ENCODE results near the gene ANGPTL7. TPM values are rescaled to one million over a fixed set of nuclear protein-coding genes. Genes with fewer than 3 reads are reported as not detected.
"Not testable (repeated sequence)": the region's sequence is repeated elsewhere in the genome, so short reads cannot be mapped to it uniquely, and the experiment has no call there.

ANGPTL7 gene
- total and polyA plus RNA-seq, 4 experiments from 2014 or later: not detected

GRCh38 chr1:11178021-11179015, 10.8 kb upstream of the ANGPTL7 start:
- no peaks in the 10 kb centered on the region for H3K27me3 Mint-ChIP-seq
- Histone ChIP-seq H3K4me1 (ENCODE audit: insufficient read depth, low read length) (no peaks in the 10 kb centered on the region), H3K27me3 (ENCODE audit: insufficient read depth, low read length) (no peaks in the 10 kb centered on the region), H3K36me3 (ENCODE audit: insufficient read depth, low read length) (peaks cover 22% of the 10 kb centered on the region), H3K27ac (ENCODE audit: low read depth, low read length) (no peak overlapping the region), H3K9me3 (ENCODE audit: control insufficient read depth in 1 of 2, low read length in 2 of 2) (no peaks in the 10 kb centered on the region), H3K4me3 (ENCODE audit: low read length in 2 of 2) (no peak overlapping the region)
- H3K27ac Mint-ChIP-seq: peak overlapping the region in 1 of 7 donors; percentile 9
- no peak for DNase-seq
- H3K4me1 Mint-ChIP-seq: peaks cover 0 to 1% (median 0%) of the 10 kb centered on the region in 4 donors
- POLR2A ChIA-PET (ENCODE audit: partially characterized antibody): no interaction called here
- H3K36me3 Mint-ChIP-seq: peaks cover 24 to 66% of the 10 kb centered on the region in 2 donors
- intact Hi-C loops (cut with micrococcal nuclease): no loop called here
- H3K4me3 Mint-ChIP-seq: no peak overlapping the region
- no peaks in the 10 kb centered on the region for H3K9me3 Mint-ChIP-seq
- CTCF ChIA-PET (ENCODE audit: partially characterized antibody): interaction anchor here (0.6 to 1.2 kb wide), 2 partner anchors 36 to 142 kb away, joined by 3 read pairs; no protein-coding TSS in a partner anchor

DNA sequence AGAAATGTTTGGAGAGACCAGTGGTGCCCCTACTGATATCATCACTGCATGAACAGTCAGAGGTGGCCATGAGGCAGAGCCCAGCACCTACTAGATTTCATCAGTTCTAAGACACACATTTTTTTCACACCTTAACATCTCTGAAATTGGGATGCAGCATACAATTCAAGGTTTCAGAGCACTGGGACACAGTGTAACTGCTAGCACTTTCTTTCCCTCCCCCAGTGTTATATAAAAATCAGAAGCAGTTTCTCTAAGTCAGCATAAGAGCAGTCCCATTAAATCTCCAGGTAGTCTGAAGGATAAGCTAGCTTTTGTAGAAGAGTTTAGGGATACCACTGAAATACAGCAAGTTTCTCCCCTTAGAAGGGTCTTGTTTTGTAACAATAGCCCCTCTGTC, 10.0 kb upstream of the ANGPTL7 start:
- Mint-ChIP-seq H3K4me3 (no peak overlapping the region), H3K27ac (no peak overlapping the region), H3K36me3 (peaks cover 23 to 64% of the 10 kb centered on the region in 2 donors), H3K4me1 (no peaks in the 10 kb centered on the region), H3K27me3 (no peaks in the 10 kb centered on the region), H3K9me3 (no peaks in the 10 kb centered on the region)
- Histone ChIP-seq H3K9me3 (ENCODE audit: control insufficient read depth in 1 of 2, low read length in 2 of 2) (no peaks in the 10 kb centered on the region), H3K4me3 (ENCODE audit: low read length in 2 of 2) (no peak overlapping the region), H3K27me3 (ENCODE audit: insufficient read depth, low read length) (no peaks in the 10 kb centered on the region), H3K27ac (ENCODE audit: low read depth, low read length) (no peak overlapping the region), H3K4me1 (ENCODE audit: insufficient read depth, low read length) (no peaks in the 10 kb centered on the region), H3K36me3 (ENCODE audit: insufficient read depth, low read length) (peaks cover 22% of the 10 kb centered on the region)
- CTCF ChIA-PET (ENCODE audit: partially characterized antibody): interaction anchor here (0.6 to 1.2 kb wide), 2 partner anchors 37 to 143 kb away, joined by 3 read pairs; no protein-coding TSS in a partner anchor
- DNase-seq: no peak
- POLR2A ChIA-PET (ENCODE audit: partially characterized antibody): no interaction called here
- intact Hi-C loops (cut with micrococcal nuclease): no loop called here

DNA sequence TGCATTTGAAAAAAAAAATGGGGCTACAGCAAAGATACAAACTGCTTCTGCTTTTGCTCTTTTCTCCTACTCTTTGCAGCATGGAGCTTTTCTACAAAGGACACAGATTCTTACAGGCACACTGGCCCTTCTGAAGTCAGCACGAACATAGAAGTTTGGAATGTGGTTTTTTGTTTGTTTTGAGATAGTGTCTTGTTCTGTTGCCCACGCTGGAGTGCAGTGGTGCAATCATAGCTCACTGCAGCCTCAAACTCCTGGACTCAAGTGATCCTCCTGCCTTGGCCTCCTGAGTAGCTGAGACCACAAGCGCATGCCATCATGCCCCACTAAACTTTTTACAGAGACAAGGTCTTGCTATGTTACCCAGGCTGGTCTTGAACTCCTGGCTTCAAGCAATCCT, 9.4 kb upstream of the ANGPTL7 start:
- H3K4me3 ChIP-seq (ENCODE audit: low read length in 2 of 2); H3K4me1 ChIP-seq (ENCODE audit: insufficient read depth, low read length); DNase-seq; H3K9me3 ChIP-seq (ENCODE audit: control insufficient read depth in 1 of 2, low read length in 2 of 2); H3K27me3 Mint-ChIP-seq; H3K27ac ChIP-seq (ENCODE audit: low read depth, low read length); H3K27me3 ChIP-seq (ENCODE audit: insufficient read depth, low read length); H3K4me1 Mint-ChIP-seq; H3K9me3 Mint-ChIP-seq; H3K4me3 Mint-ChIP-seq; intact Hi-C loops (cut with micrococcal nuclease): not testable (repeated sequence)
- Mint-ChIP-seq H3K27ac (peak overlapping the region in 1 of 7 donors; percentile 63), H3K36me3 (peaks cover 26 to 65% of the 10 kb centered on the region in 2 donors)
- H3K36me3 ChIP-seq (ENCODE audit: insufficient read depth, low read length): peaks cover 22% of the 10 kb centered on the region
- CTCF ChIA-PET (ENCODE audit: partially characterized antibody): interaction anchor here (0.7 to 1.2 kb wide), 2 partner anchors 38 to 142 kb away, joined by 3 read pairs; no protein-coding TSS in a partner anchor
- POLR2A ChIA-PET (ENCODE audit: partially characterized antibody): interaction anchor here (0.6 kb wide), 1 partner anchor 8 kb away, joined by 3 read pairs; no protein-coding TSS in a partner anchor

GRCh38 chr1:11180342-11180744, 8.8 kb upstream of the ANGPTL7 start:
- H3K4me1 Mint-ChIP-seq: peaks cover 0 to 3% (median 0%) of the 10 kb centered on the region in 4 donors
- ChIA-PET CTCF (ENCODE audit: partially characterized antibody) (interaction anchor here (0.7 kb wide), 1 partner anchor 142 kb away, joined by 3 read pairs; no protein-coding TSS in a partner anchor), POLR2A (ENCODE audit: partially characterized antibody) (no interaction called here)
- H3K4me3 ChIP-seq (ENCODE audit: low read length in 2 of 2): no peak overlapping the region
- intact Hi-C loops (cut with micrococcal nuclease): no loop called here
- H3K9me3 Mint-ChIP-seq: no peaks in the 10 kb centered on the region
- no peaks in the 10 kb centered on the region for H3K9me3 ChIP-seq (ENCODE audit: control insufficient read depth in 1 of 2, low read length in 2 of 2)
- no peak overlapping the region for H3K27ac ChIP-seq (ENCODE audit: low read depth, low read length)
- H3K27me3 ChIP-seq (ENCODE audit: insufficient read depth, low read length): no peaks in the 10 kb centered on the region
- H3K4me3 Mint-ChIP-seq: no peak overlapping the region
- H3K27me3 Mint-ChIP-seq: no peaks in the 10 kb centered on the region
- no peaks in the 10 kb centered on the region for H3K4me1 ChIP-seq (ENCODE audit: insufficient read depth, low read length)
- H3K36me3 Mint-ChIP-seq: peaks cover 32 to 68% of the 10 kb centered on the region in 2 donors
- peaks cover 22% of the 10 kb centered on the region for H3K36me3 ChIP-seq (ENCODE audit: insufficient read depth, low read length)
- DNase-seq: no peak
- no peak overlapping the region for H3K27ac Mint-ChIP-seq

GRCh38 chr1:11182884-11183283, 6.3 kb upstream of the ANGPTL7 start:
- peaks cover 22% of the 10 kb centered on the region for H3K36me3 ChIP-seq (ENCODE audit: insufficient read depth, low read length)
- no peaks in the 10 kb centered on the region for H3K9me3 ChIP-seq (ENCODE audit: control insufficient read depth in 1 of 2, low read length in 2 of 2)
- H3K4me3 Mint-ChIP-seq: no peak overlapping the region
- H3K27ac Mint-ChIP-seq: no peak overlapping the region
- no peak overlapping the region for H3K27ac ChIP-seq (ENCODE audit: low read depth, low read length)
- H3K4me1 ChIP-seq (ENCODE audit: insufficient read depth, low read length): no peaks in the 10 kb centered on the region
- peaks cover 28 to 60% of the 10 kb centered on the region in 2 donors for H3K36me3 Mint-ChIP-seq
- no peak overlapping the region for H3K4me3 ChIP-seq (ENCODE audit: low read length in 2 of 2)
- H3K27me3 ChIP-seq (ENCODE audit: insufficient read depth, low read length): no peaks in the 10 kb centered on the region
- no peak for DNase-seq
- intact Hi-C loops (cut with micrococcal nuclease): no loop called here
- CTCF ChIA-PET (ENCODE audit: partially characterized antibody): no interaction called here
- POLR2A ChIA-PET (ENCODE audit: partially characterized antibody): no interaction called here
- H3K9me3 Mint-ChIP-seq: no peaks in the 10 kb centered on the region
- peaks cover 0 to 3% (median 0%) of the 10 kb centered on the region in 4 donors for H3K4me1 Mint-ChIP-seq
- no peaks in the 10 kb centered on the region for H3K27me3 Mint-ChIP-seq

DNA sequence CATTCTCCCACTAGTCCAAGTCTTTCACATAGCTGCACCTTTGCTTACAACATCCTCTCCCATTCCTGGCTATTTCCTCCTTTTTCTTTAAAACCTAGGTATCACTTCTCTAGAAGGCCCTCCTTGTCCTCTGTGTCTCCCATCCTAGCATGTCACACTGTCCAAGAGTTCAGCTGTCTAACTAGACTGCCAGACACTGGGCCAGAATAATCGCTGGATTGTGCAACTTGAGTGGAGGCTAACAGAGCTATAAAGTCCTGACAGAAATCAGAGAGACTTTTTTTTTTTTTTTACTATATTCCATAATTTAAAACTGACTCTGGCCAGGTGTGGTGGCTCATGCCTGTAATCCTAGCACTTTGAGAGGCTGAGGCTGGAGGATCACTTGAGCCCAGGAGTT, 4.2 kb upstream of the ANGPTL7 start:
- no peaks in the 10 kb centered on the region for H3K9me3 ChIP-seq (ENCODE audit: control insufficient read depth in 1 of 2, low read length in 2 of 2)
- POLR2A ChIA-PET (ENCODE audit: partially characterized antibody): no interaction called here
- DNase-seq: no peak
- H3K27ac ChIP-seq (ENCODE audit: low read depth, low read length): no peak overlapping the region
- H3K36me3 ChIP-seq (ENCODE audit: insufficient read depth, low read length): peaks cover 13% of the 10 kb centered on the region
- H3K4me1 ChIP-seq (ENCODE audit: insufficient read depth, low read length): no peaks in the 10 kb centered on the region
- Mint-ChIP-seq H3K9me3 (no peaks in the 10 kb centered on the region), H3K36me3 (peaks cover 29 to 57% of the 10 kb centered on the region in 2 donors), H3K27ac (peak overlapping the region in 4 of 7 donors; percentile 0 to 62 (median 39)), H3K27me3 (no peaks in the 10 kb centered on the region), H3K4me3 (no peak overlapping the region), H3K4me1 (peaks cover 0 to 3% (median 0%) of the 10 kb centered on the region in 4 donors)
- no peaks in the 10 kb centered on the region for H3K27me3 ChIP-seq (ENCODE audit: insufficient read depth, low read length)
- no peak overlapping the region for H3K4me3 ChIP-seq (ENCODE audit: low read length in 2 of 2)
- intact Hi-C loops (cut with micrococcal nuclease): no loop called here
- CTCF ChIA-PET (ENCODE audit: partially characterized antibody): interaction anchor here (1.1 kb wide), 1 partner anchor 22 kb away, joined by 3 read pairs; no protein-coding TSS in a partner anchor

DNA sequence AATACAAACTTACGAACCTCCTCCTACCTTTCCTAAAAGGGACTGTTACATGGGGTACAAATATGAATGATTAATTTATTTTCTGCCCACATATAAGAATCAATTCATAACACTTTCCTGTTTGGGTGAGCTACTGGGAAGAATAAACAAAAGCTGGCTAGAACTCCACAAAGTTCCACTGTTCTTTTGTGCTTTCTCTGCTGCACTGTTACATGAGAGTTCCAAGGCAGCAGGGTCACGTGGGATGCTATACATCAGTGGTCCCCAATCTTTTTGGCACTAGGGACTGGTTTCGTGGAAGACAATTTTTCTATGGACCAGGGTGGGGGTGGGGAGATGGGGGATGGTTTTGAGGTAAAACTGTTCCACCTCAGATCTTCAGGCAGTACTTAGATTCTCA, 2.2 kb upstream of the ANGPTL7 start:
- H3K36me3 Mint-ChIP-seq: peaks cover 34 to 63% of the 10 kb centered on the region in 2 donors
- no peak overlapping the region for H3K4me3 ChIP-seq (ENCODE audit: low read length in 2 of 2)
- H3K9me3 Mint-ChIP-seq: no peaks in the 10 kb centered on the region
- no peaks in the 10 kb centered on the region for H3K27me3 ChIP-seq (ENCODE audit: insufficient read depth, low read length)
- H3K4me3 Mint-ChIP-seq: no peak overlapping the region
- H3K27ac Mint-ChIP-seq: peak overlapping the region in 1 of 7 donors; percentile 32
- POLR2A ChIA-PET (ENCODE audit: partially characterized antibody): no interaction called here
- H3K4me1 ChIP-seq (ENCODE audit: insufficient read depth, low read length): no peaks in the 10 kb centered on the region
- no peak overlapping the region for H3K27ac ChIP-seq (ENCODE audit: low read depth, low read length)
- H3K36me3 ChIP-seq (ENCODE audit: insufficient read depth, low read length): peaks cover 30% of the 10 kb centered on the region
- CTCF ChIA-PET (ENCODE audit: partially characterized antibody): interaction anchor here (2.2 kb wide), 1 partner anchor 150 kb away, joined by 13 read pairs; no protein-coding TSS in a partner anchor
- intact Hi-C loops (cut with micrococcal nuclease): no loop called here
- H3K4me1 Mint-ChIP-seq: peaks cover 0 to 3% (median 0%) of the 10 kb centered on the region in 4 donors
- DNase-seq: no peak
- H3K27me3 Mint-ChIP-seq: no peaks in the 10 kb centered on the region
- H3K9me3 ChIP-seq (ENCODE audit: control insufficient read depth in 1 of 2, low read length in 2 of 2): no peaks in the 10 kb centered on the region
